HG02759 (cell line): ENCODE data around the gene MFGE8.

Source experiments
- ATAC-seq: cut with Tn5 transposase; IDR thresholded peaks from one replicate; pipeline ENCODE4 v1.9.1; 2021; ENCODE audit warnings: mild to moderate bottlenecking, moderate library complexity; ENCODE audit not compliant: unreplicated experiment

MFGE8 gene

DNA sequence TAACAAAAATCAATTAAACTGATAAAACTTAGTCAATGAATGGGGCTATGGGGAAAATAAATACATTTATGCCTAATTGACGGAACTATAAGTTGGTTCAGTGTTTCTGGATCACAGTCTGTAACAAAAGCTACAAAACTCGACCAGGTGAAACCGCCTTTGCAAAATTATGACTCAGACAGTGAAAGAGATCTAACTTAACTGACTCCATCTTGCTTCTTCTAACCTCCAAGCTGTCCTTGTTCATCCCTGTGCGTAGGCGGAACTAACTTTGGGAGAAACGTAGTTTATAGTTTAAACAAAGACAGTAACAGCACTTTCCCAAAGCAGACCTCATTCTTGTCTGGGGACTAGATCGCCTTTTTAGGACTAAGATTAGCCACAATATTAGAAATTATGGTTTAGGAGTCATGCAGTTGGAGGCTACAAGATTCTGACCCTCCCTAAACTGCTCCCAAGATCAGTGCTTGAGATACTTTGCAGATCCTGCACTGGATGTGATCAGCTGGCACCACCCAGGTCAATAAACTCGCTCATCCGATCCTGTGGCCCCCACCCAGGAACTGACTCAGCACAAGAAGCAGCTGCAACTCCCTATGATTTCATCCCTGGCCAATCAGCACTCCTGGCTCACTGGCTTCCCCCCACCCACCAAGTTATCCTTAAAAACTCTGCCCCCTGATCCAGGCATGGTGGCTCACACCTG is 7.2 kb upstream of the MFGE8 start:
- no peak for ATAC-seq

DNA sequence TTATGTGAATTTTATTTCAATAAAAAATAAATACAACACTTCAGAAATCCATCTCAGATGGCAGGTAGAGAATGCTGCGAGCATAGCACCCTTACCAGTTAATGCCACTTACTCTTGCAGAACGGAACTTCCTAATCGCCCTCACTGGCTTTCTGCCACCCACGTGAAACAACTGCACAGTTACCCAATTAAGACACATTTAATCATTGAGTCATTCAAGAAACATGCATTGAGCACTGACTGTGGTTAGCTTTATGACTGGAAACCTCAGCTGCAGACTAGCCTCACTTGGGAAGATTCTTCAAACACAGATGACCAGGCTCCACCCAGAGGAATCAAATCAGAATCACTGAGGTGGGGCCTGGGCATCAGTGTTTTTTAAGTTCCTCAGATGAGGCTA is 5.6 kb upstream of the MFGE8 start:
- peak; percentile 82 for ATAC-seq

DNA sequence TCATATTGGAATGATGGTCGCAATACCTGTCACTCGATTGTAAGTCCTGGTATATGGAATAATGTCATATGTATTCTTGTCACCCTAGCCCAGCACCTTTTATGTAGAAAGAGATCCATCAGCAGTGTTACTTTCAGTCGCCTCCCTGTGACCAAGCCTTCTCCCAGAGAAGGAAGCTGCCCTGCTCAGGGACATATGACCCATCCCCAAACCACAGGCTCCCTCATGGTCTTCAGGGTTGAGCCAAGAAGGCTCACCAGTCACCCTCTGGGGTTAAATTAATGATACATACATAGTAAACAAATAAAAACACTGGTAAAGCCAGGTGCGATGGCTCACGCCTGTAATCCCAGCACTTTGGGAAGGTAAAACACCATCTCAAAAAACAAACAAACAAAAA is 4.6 kb upstream of the MFGE8 start:
- no peak for ATAC-seq

DNA sequence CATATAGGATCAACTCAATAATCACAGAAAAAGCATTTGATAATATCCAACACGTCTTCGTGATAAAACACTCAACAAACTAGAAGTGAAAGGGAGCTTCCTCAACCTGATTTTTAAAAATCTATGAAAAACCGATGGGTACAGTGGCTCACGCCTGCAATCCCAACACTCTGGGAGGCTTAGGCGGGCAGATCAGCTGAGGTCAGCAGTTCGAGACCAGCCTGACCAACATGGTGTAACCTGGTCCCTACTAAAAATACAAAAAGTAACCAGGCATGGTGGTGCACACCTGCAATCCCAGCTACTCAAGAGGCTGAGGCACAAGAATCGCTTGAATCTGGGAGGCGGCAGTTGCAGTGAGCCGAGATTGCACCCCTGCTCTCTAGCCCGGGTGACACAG is 2.2 kb upstream of the MFGE8 start:
- ATAC-seq: no peak

DNA sequence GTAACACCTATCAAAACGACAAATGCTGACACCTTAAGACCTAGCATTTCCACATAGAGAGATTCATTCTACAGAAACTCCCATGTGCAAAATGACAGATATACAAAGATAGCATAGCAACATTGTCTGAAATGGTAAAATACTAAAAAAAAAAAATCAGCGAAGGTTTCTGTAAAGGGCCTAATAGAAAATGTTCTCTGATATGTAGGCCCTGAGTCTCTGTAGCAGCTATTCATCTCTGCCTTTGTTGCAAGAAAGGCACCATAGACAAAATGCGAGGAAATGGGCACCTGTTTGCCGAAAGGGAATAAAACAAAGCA is 631 bp upstream of the MFGE8 start:
- ATAC-seq: no peak

DNA sequence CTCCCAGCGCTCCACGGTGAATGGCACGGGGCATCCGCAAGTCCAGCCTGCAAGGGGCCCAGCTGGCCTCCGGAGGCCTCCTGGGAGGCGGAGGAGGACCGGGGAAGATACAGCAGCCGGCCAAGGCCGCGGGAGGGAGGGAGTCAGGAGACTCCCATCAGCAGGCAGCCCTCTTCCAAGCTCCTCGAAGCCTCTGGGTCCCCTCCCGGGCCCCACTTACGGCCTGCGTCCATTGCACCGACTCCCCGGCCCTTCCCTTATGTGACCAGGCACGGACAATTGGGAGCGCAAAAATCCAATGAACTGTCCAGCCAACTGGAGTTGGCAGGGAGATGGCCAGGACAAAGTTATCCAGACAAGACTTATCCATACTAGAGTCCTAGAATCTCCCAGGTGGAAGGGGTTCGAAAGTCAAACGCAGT is 668 bp downstream of the MFGE8 start:
- no peak for ATAC-seq

DNA sequence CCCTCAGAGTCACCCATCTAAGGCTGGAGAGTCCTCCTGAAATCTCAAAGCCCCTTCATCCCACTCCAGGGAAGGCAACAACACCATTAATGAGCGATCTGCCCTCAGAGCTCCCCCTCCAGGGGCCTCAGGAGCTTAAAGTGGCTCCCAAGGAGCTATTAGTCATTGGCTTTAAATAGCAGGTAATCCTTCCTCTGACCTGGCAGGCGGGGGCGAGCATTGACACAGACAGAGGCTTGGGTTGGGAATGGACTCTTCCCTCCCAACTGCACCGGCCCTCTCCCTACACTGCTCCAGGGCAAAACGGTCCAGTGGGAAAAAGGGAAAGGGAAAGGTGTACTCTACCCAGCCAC is 1.4 kb downstream of the MFGE8 start:
- ATAC-seq: no peak

DNA sequence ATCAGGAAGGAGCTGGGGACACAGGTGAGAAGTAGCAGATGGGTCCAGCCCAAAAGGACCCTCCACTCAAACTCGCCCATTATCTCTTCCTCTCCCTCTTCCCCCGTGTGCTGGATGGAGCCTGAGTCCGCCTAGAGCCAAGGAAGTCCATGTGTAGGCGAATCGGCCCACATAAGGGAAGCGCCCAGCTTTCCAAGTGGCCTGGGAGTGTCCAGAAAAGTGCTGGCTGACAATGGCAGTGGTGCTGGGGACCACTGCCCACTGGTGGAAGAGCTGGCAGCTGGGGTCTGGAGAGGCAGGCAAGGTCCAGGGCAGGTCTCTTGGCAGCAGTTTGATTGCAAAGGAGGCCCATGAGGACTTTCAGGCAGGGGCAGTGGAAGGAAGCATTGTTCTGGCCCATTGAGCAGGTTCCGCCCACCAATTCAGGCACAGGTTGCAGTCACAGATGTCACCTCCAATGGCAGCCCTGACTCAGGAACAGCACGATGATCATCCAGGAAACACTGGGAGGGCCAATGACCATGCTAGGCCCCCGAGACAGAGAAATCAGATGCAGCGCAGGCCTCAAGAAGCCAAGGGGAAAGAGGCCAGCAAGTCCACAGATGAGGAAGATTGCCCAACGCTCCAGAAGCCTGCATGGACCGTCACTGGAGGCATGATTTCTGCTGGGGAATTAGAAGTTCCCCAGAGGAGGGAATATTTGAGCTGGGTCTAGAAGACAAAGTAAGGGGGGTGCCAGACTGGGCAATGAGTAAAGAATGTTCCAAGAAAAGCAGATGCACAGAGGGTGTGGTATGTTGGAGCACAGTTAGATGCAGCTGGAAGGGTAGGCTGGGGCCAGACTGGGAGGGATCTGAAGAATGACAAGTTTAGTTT is 3.0 kb downstream of the MFGE8 start:
- no peak for ATAC-seq

DNA sequence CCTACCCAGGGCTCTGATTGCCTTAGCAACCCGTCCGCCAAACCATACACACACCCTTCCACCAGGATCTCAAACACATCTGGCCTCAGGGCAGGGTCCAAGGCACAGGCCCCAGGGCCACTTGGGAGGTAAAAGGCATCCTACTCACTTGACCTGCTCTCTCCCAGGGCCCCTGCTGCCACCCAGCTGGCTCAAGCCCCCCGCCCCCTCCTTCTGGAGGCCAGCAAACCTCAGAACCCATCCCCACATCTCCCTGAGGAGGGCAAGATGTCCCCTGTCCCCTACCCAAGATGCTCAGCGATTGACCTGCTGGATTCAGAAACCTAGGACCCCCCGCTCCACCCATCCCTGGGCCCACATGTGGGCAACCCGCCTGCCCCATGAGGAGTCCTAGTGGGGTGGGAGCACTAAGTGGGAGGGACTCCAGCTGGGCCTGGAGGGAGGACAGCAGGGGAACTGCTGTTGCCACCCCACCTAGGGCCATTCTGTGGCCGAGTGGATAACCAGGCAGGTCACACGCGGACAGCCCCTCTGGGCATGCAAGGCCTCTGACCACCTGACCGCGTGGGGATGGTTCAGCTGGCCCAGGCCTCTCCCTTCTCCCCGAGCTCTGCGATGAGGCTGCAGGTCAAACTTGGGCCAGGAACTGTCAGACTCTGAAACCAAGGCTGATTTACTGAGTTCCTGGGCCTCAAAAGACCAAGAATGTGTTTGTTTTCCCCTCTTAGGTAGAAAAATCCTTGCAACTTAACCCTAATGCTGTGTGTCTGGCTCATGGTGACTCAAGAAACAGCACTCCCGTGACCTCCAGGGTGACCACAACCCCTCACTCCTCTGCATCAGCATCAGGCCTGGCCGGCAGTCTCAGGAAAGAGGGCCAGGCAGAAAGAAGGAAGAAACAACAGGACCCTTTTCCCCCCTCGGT is 4.2 kb downstream of the MFGE8 start:
- no peak for ATAC-seq

DNA sequence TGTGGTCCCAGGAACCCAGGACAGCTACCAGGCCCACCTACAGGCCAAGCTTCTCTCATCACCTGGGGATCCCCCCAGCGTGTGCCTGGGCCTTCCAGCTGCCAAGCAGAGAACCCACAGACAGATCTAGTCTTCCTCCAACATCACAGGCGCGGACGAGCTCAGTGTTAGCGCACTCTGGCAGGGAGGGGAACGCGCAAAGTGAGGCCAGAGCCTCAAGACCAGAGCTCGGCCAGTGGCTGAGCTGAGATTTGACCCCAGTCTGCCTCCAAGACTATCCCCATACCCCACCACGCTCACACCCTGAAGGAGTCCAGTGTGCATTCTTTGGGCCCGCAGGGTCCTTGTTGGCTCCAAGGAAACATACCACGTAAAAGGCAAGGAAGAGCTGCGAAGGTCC is 5.1 kb downstream of the MFGE8 start:
- no peak for ATAC-seq

DNA sequence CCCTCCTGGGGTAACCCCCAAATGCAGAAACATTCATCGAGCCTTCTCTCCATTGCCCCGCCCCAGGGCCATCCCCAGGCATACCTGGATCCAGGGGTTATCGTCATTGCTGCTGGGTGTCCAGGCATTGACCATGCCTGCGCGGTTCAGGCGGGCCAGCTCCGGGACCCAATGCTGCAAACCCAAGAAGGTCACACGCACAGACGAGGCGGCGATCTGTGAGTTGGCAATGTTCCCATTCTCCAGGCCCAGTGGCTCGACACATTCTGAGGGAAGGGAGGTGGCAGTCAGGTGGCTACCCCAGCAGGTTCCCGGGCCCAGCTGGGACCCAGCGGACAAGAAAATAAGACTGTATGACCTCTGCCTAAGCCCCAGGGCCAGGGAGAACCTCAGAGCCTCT is 6.1 kb downstream of the MFGE8 start:
- no peak for ATAC-seq

DNA sequence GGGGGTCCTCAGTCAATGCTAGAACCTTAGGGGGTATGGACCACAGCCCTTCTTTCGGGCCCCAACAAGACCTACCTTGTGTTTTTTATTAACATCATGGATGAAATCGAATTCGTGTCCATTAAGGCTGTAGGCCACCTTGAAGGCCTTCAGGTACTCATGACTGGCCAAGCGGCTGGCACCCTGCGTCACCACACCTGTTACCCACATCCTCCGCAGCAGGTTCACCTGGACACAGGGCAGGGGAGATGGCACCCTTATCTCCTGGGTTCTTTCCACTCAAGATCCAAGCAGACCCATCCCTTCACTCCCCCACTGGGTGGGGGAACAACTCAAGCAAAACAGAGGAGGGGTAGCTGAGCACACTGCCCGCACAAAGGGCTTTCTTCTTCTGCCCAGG is 6.6 kb downstream of the MFGE8 start:
- ATAC-seq: no peak

DNA sequence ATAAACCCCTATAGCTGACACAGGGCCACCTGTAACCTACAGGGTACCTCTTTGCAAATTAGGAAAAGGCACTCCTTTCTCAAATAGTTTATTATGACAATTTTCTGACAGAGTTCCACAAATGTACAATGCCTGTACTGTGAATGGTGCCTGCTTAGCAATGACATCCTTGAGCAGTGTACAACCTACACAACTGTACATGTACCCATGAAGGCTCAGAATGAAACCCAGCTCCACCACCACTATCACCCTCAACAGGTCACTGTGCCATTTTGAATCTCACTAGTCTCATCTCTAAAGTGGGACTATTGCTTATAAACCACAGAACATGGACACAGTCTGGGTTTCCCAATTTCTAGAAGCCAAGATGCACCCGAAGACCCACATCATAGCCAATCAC is 7.0 kb downstream of the MFGE8 start:
- ATAC-seq: no peak

DNA sequence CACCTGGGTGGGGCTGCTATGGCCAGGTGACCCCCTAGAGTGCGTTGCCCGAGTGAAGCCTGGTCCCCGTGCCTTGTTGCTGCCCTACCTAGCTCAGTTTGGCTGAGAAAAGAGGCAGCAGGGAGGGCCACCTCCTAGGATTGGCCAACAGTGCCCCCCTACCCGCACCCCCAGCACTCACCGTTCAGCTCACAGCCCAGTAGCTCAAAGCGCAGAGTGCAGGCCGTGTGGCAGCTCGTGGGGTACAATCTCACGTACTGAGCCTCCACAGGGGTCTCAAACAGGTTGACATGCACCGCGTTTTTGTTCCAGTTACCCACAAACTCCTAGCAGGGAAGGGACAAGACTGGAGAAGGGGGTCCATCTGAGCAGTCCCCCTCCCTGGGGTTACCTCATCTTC is 7.6 kb downstream of the MFGE8 start:
- ATAC-seq: no peak

DNA sequence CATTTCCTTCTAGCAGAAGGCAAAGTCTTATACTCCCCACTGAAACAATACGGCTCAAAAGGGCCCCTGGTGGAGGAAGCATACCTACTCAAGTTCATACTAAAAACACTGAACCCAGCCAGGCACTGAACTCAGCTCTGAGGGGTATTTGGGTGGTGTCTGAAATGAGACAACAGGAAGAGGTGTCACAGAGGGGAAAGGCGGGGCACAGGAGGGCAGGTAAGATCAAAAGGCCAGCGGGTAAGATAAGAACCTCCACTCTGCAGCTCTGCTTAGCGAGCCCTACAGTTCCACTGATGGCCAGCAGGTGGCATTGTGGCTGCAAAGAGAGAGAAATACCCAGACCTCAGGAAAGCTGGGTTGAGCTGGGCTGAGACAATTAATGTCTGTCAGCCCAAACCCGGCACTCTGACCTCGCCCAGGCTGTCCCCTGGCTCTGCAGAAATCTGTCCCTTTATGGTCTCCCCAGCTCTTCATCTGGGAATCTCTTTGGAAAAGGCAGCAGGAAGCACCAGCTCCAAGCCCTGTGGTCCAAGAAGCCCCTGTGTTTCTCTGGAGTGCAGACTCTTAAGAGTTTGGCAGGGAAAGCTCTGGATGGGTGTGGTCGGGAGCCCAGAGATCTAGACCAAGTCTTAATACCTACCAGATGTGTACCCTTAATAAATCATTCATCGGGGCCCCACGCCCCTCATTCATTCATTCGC is 8.4 kb downstream of the MFGE8 start:
- ATAC-seq: peak; percentile 88

DNA sequence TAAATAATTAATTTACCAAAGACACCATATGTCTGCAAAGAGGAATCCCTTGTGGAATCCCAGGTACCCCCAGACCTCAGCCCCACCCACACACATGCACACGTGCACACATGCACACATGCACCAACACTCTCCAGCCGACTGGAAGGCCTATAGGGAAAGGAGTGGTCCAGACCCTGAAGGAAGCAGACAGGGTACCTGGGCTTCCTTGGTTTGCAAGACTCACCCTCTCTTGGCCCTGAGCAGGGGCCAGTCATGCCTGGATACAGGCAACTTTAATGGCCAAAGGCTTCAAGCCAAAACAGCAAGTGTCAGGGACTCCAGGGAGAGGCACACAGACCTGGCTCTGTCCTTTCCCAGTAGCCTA is 8.9 kb downstream of the MFGE8 start:
- no peak for ATAC-seq

DNA sequence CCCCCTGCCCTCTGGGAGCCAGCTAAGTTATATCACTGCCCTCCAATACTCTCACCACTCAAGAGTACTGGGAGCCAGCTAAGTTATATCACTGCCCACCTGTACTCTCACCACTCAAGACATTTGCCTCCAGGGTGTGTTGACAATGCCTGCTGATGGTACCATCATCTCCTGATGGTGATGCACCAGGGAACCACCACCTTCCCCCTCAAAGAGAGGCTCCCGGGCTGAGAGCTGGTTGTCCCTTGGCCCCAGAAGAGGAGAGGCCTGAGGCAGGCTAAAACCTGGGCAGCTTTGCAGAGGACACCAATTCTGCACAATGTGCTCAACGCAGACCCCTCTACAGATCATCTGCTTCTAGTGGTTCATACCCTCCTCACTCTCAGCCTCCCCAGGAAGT is 10.3 kb downstream of the MFGE8 start:
- ATAC-seq: no peak

DNA sequence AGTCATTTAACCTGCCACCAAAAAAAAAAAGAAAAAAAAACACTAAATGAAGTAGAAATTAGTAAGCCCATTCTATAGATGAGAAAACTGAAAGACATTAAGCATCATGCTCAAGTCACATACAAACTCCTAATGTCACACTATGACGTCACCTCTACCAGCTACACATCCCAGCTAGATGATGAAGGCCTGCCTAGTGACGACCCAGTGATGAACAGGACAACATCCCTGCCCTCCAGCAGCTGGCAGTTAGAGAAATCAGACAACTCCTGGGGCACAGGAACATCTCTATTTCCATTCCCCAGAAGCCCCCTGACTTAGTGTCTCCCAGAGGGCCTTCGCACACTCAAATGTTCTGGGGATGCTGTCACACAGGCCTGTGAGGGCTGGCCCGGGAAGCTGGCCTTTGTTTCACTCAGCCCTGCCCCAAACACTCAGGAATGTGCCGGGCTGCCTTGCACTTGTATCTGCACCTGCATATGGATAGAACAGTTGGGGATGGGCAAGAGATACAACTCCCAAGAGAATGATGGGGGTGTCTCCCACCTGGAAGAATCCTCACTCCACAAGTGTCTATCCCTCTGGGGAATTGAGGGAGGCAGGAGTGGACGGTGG is 10.9 kb downstream of the MFGE8 start:
- no peak for ATAC-seq

DNA sequence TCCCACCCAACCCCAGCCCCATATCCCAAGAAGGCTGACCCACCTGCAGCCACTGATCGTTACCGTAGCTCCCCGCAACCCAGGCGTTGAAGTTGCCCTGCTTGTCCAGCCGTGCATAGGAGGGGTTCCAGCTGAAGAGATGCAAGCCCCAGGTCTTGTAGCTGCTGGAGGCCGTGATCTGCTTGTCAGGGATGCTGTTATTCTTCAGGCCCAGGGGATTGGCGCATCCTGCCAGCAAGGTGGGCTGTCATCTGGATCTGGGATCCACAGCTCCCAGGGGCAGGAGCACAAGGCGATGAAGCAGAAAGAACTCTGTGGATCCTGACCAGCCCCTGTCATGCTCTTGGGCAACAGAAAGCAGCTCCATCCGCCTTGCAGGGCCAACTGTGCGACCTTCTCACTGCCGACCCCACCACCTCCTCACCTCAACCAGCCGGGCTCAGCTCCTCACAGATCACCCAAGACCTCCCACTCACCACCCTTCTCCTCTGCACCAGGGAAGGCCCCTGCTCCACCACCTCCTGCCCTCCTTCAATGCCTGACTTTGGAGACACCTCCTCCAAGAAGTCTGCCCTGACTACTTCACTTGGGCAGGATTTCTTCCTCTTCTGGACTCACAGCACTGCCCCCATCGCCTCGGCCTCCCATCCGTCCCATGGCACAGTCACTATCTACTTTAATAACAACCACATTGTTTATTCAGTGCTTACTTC is 11.5 kb downstream of the MFGE8 start:
- ATAC-seq: no peak

DNA sequence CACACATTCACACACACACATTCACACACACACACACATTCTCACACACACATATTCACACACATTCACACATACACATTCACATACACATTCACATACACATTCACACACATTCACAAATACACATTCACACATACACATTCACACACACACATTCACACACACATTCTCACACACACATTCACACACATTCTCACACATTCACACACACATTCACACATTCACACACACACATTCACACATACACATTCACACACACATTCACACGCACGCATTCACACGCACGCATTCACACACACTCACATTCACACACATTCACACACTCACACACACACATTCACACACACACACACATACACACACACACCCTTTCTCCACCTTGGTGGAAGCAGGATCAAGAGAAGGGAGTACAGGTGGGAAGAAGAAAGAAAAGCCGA is 12.2 kb downstream of the MFGE8 start:
- no peak for ATAC-seq
